ENCODE data around the gene TAF15. TPM values are rescaled to one million over a fixed set of nuclear protein-coding genes. Genes with fewer than 3 reads are reported as not detected.

TAF15 gene
- polyA plus RNA-seq, 1 of the 3 experiments (the other 2 are of a cell fraction), result 78.0 TPM

DNA sequence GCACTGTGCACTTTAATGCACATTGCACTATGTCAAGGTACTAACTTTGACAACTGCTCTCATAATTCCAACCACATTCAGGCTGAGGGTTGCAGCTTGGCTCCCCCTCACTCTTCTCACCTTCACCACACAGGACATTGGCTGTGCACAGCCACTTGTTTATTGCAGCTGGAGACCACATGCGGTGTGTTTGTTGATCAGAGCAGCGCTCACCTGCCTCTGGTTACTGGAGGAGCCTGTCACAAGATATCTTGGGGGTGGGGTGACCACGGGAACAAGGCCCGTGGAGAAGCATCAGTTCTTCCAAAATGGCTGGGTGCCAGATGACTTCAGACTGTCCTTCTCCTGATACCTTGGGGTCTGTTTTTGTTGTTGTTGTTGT, 81.5 kb downstream of the TAF15 start (continued):
- no peak for TF ChIP-seq RXRA (IDR thresholded peaks at IDR 0.05; ENCODE audit: borderline replicate concordance, low read depth)
- TF ChIP-seq, protein P1, sequence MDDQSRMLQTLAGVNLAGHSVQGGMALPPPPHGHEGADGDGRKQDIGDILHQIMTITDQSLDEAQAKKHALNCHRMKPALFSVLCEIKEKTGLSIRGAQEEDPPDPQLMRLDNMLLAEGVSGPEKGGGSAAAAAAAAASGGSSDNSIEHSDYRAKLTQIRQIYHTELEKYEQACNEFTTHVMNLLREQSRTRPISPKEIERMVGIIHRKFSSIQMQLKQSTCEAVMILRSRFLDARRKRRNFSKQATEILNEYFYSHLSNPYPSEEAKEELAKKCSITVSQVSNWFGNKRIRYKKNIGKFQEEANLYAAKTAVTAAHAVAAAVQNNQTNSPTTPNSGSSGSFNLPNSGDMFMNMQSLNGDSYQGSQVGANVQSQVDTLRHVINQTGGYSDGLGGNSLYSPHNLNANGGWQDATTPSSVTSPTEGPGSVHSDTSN (IDR thresholded peaks at IDR 0.05), result no peak
- no peak for TF ChIP-seq ELF1 (IDR thresholded peaks at IDR 0.05)
- TF ChIP-seq, protein P2, sequence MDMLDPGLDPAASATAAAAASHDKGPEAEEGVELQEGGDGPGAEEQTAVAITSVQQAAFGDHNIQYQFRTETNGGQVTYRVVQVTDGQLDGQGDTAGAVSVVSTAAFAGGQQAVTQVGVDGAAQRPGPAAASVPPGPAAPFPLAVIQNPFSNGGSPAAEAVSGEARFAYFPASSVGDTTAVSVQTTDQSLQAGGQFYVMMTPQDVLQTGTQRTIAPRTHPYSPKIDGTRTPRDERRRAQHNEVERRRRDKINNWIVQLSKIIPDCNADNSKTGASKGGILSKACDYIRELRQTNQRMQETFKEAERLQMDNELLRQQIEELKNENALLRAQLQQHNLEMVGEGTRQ (IDR thresholded peaks at IDR 0.05; ENCODE audit: borderline replicate concordance, low read depth, low read length), result no peak
- TF ChIP-seq TCF12 (IDR thresholded peaks at IDR 0.05), result no peak

DNA sequence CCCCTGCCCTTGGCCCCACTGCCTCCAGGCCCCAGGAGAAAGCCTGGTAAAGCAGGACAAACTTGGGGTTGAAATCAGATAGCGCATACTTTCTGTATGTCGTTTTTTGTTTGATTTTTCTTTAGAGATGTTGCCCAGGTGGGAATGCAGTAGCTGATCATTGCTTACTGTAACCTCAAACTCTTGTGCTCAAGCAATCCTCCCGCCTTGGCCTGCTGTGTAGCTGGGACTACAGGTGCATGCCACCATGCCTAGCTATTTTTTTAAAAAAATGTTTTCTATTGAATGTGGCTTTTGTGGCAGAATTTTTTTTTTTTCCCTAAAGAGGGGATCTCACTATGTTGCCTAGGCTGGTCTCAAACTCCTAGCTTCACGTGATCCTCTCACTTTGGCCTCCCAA, 82.0 kb downstream of the TAF15 start:
- Histone ChIP-seq H3K27me3 (ENCODE audit: insufficient read depth) (no peaks in the 10 kb centered on the region), H3K4me1 (ENCODE audit: control insufficient read depth in 1 of 2, insufficient read depth in 2 of 2, low read depth in 1 of 2, low read length in 1 of 2) (peaks cover 4 to 8% of the 10 kb centered on the region in 2 experiments; a peak in 2 of 4 replicates), H3K4me3 (ENCODE audit: low read depth in 2 of 2, low read length in 1 of 2) (no peak overlapping the region), H2AFZ (ENCODE audit: low read depth) (no peak overlapping the region), H3K9ac (no peak overlapping the region), H3K9me3 (no peaks in the 10 kb centered on the region), H3K36me3 (replicated peaks in 1 of 2; ENCODE audit: control insufficient read depth in 1 of 2, insufficient read depth in 2 of 2, low read length in 1 of 2) (no peaks in the 10 kb centered on the region), H3K9me2 (no peaks in the 10 kb centered on the region), H3K79me2 (ENCODE audit: insufficient read depth) (no peaks in the 10 kb centered on the region), H3K27ac (ENCODE audit: low read depth in 2 of 2, low read length in 1 of 2) (no peak overlapping the region), H4K20me1 (ENCODE audit: insufficient read depth) (no peaks in the 10 kb centered on the region), H3F3A (replicated peaks; ENCODE audit: insufficient read depth) (no peaks in the 10 kb centered on the region), H3K4me2 (no peak overlapping the region)
- no peak for DNase-seq
- CTCF ChIA-PET, result interaction anchor here (0.8 kb wide), 1 partner anchor 75 kb away, joined by 5 read pairs; no protein-coding TSS in a partner anchor
- TF ChIP-seq, protein P3, sequence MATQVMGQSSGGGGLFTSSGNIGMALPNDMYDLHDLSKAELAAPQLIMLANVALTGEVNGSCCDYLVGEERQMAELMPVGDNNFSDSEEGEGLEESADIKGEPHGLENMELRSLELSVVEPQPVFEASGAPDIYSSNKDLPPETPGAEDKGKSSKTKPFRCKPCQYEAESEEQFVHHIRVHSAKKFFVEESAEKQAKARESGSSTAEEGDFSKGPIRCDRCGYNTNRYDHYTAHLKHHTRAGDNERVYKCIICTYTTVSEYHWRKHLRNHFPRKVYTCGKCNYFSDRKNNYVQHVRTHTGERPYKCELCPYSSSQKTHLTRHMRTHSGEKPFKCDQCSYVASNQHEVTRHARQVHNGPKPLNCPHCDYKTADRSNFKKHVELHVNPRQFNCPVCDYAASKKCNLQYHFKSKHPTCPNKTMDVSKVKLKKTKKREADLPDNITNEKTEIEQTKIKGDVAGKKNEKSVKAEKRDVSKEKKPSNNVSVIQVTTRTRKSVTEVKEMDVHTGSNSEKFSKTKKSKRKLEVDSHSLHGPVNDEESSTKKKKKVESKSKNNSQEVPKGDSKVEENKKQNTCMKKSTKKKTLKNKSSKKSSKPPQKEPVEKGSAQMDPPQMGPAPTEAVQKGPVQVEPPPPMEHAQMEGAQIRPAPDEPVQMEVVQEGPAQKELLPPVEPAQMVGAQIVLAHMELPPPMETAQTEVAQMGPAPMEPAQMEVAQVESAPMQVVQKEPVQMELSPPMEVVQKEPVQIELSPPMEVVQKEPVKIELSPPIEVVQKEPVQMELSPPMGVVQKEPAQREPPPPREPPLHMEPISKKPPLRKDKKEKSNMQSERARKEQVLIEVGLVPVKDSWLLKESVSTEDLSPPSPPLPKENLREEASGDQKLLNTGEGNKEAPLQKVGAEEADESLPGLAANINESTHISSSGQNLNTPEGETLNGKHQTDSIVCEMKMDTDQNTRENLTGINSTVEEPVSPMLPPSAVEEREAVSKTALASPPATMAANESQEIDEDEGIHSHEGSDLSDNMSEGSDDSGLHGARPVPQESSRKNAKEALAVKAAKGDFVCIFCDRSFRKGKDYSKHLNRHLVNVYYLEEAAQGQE (IDR thresholded peaks at IDR 0.05; ENCODE audit: low read depth, low read length), result no peak
- TF ChIP-seq NFIC (IDR thresholded peaks at IDR 0.05; ENCODE audit: borderline replicate concordance) (no peak), NRF1 (IDR thresholded peaks at IDR 0.05; ENCODE audit: low read depth, low read length) (no peak), MXI1 (IDR thresholded peaks at IDR 0.05; ENCODE audit: low read depth, low read length) (no peak), CHD2 (IDR thresholded peaks at IDR 0.05; ENCODE audit: low read length, partially characterized antibody) (no peak)
- WGBS (ENCODE audit: low lambda C conversion rate), result 86% methylated on average over 4 of the region's 4 CpGs
- POLR2A ChIA-PET, result no interaction called here
